Prostate gland (tissue), 2 donors: ENCODE data around the gene EXTL2. TPM values are rescaled to one million over a fixed set of nuclear protein-coding genes. Genes with fewer than 3 reads are reported as not detected.
"Not testable (repeated sequence)": the region's sequence is repeated elsewhere in the genome, so short reads cannot be mapped to it uniquely, and the experiment has no call there.

Experiments
- DNase-seq: peaks from one replicate; pipeline ENCODE4 v3.0.0-alpha.2; 2019; ENCODE audit warnings: low spot score
- H3K27ac ChIP-seq, 2 donors: fragments of 200-600 bp; sonication (generic); 2 replicates each; pipeline ENCODE4 v1.5.1; 2017 to 2019
- H3K27me3 ChIP-seq: fragments of 200-600 bp; sonication (generic); replicated peaks from 2 replicates; pipeline ENCODE4 v1.5.1; 2019; ENCODE audit not compliant: insufficient read depth
- H3K36me3 ChIP-seq, 2 donors: fragments of 200-600 bp; sonication (generic); 1 replicate in 1 of 2; 2 replicates in 1 of 2; pipeline versions ENCODE4 v1.5.1 to v1.8.1; 2017 to 2019
- H3K4me1 ChIP-seq: fragments of 200-600 bp; sonication (generic); replicated peaks from 2 replicates; pipeline ENCODE4 v1.5.1; 2019
- H3K4me3 ChIP-seq, 2 donors: fragments of 200-600 bp; sonication (generic); 2 replicates each; pipeline ENCODE4 v1.5.1; 2017 to 2019
- H3K9me3 ChIP-seq: fragments of 200-600 bp; sonication (generic); 2 replicates; pipeline ENCODE4 v1.5.1; 2017
- POLR2A ChIP-seq: fragments of 450-650 bp; IDR thresholded peaks from one replicate; pipeline ENCODE4 v1.6.1; 2016; ENCODE audit warnings: antibody characterized with exemption, mild to moderate bottlenecking
- POLR2AphosphoS5 ChIP-seq: sonication (generic); formaldehyde crosslinking; IDR thresholded peaks from one replicate; pipeline ENCODE4 v1.6.1; 2017; ENCODE audit warnings: antibody characterized with exemption
- WGBS: methylation state at CpG from one replicate; pipeline ENCODE4 v1.1.5; 2018; 5-methylcytosine and 5-hydroxymethylcytosine counted together
- intact Hi-C: fragments of 100-400 bp; cut with DNase I; formaldehyde crosslinking; loops from one replicate; pipeline ENCODE4 v1.14.2; 2022
- total RNA-seq, 2 donors: library from RNA; depleted of rRNA; stranded (reverse); fragments of >200 nt; gene quantifications; one replicate each; pipeline ENCODE4 v1.1.0, GENCODE V29; 2016
- TF ChIP-seq, protein P1 (sequence below), 4 experiments: fragments of 200-600 bp in 2 of 4; fragments of 450-650 bp in 2 of 4; sonication (generic) in 2 of 4; IDR thresholded peaks; 1 replicate in 3 of 4; 2 replicates in 1 of 4; pipeline ENCODE4 v1.5.1; 2016 to 2019; ENCODE audit warnings: antibody characterized with exemption in 4 of 4, mild to moderate bottlenecking in 2 of 4, moderate library complexity in 2 of 4

The EXTL2 gene
- total RNA-seq, 2 donors from 2014 or later, result 11.8 to 17.5 TPM

DNA sequence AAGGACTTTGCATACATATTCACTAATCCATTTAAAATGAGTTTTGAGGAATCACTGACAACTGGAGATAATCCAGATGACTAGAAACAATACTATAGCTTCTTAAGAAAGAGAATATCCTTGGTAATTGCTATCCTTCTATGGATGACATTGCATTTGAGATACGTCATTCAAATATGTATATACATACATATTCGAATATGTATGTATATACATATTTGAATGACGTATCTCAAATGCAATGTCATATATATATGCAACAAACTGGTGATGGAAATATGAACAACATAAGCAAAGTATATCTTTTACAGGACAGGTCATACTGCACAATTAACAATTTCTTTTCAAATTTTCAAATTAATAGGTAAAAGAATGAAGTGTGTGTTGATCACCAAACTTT, 41.7 kb downstream of the EXTL2 start:
- Histone ChIP-seq H3K36me3 (no peaks in the 10 kb centered on the region), H3K27me3 (no peaks in the 10 kb centered on the region), H3K9me3 (no peaks in the 10 kb centered on the region), H3K27ac (no peak overlapping the region), H3K4me1 (no peaks in the 10 kb centered on the region), H3K4me3 (no peak overlapping the region)
- intact Hi-C loops, result no loop called here
- no peak for DNase-seq
- 94% methylated on average over 3 of the region's 3 CpGs for WGBS
- TF ChIP-seq, protein P1, sequence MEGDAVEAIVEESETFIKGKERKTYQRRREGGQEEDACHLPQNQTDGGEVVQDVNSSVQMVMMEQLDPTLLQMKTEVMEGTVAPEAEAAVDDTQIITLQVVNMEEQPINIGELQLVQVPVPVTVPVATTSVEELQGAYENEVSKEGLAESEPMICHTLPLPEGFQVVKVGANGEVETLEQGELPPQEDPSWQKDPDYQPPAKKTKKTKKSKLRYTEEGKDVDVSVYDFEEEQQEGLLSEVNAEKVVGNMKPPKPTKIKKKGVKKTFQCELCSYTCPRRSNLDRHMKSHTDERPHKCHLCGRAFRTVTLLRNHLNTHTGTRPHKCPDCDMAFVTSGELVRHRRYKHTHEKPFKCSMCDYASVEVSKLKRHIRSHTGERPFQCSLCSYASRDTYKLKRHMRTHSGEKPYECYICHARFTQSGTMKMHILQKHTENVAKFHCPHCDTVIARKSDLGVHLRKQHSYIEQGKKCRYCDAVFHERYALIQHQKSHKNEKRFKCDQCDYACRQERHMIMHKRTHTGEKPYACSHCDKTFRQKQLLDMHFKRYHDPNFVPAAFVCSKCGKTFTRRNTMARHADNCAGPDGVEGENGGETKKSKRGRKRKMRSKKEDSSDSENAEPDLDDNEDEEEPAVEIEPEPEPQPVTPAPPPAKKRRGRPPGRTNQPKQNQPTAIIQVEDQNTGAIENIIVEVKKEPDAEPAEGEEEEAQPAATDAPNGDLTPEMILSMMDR (IDR thresholded peaks at IDR 0.05), result no peak
- TF ChIP-seq POLR2AphosphoS5, result no peak

DNA sequence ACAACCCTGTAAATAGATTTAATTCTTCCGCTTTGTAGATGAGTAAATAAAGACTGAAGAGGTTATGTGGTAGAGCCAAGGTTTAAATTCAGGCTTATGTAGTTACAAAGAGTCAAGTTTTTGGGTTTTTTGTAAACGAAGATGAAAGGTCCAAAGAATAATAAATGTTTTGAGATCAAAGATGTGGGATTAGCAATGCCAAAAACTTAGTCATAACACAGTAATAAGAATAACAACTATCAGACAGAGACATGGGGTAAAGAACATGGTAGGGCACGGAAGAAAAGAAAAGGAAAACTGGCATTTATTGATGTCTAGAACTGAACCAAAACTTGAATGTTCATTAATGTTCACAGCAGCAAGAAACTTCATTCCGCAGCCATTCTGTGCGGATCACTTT, 42.9 kb downstream of the EXTL2 start:
- WGBS, result 77% methylated on average over 5 of the region's 5 CpGs
- no peak for TF ChIP-seq POLR2AphosphoS5
- TF ChIP-seq, protein P1 (IDR thresholded peaks at IDR 0.05), result no peak
- Histone ChIP-seq H3K27me3 (no peaks in the 10 kb centered on the region), H3K4me3 (no peak overlapping the region), H3K9me3 (no peaks in the 10 kb centered on the region), H3K4me1 (no peaks in the 10 kb centered on the region), H3K27ac (no peak overlapping the region), H3K36me3 (no peaks in the 10 kb centered on the region)
- DNase-seq, result no peak
- intact Hi-C loops, result no loop called here

DNA sequence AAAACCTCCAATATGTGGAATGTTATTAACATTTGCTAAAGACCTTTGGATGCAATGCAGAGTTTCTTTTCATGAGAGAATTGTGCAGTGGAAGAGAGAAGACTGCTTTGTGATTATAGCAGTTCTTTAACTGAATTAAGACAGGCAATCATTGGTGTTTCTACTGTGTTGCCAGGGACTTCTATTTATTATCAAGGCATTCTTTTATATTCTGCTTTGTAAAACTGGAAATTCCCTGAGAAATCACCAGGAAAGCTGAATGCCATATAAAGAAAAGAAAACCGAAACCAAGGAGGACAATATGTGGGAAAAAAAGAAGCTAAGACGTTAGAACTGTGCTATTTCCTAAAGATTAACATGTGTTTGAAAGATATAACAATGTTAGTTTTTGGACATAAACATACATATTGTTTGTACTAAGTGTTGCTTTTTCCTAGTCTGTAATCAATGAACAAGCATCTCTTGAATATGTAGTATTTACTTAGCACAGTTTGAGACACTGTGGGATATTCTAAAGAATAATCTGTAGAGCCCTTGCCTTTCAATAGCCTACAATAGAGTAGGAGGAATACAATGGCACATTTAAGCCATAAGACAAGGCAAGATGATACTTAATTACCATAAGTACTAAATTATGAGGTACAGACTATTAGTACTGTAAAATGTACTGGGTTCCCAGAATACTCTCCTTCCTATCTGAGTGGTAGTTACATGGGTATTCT, 47.1 kb downstream of the EXTL2 start:
- TF ChIP-seq POLR2A (no peak), POLR2AphosphoS5 (no peak)
- TF ChIP-seq, protein P1 (IDR thresholded peaks at IDR 0.05), result no peak
- H3K9me3 ChIP-seq, result no peaks in the 10 kb centered on the region
- no peaks in the 10 kb centered on the region for H3K4me1 ChIP-seq
- no peak for DNase-seq
- no peak overlapping the region for H3K27ac ChIP-seq
- no peaks in the 10 kb centered on the region for H3K27me3 ChIP-seq
- WGBS, result 21% methylated on average over 2 of the region's 2 CpGs
- intact Hi-C loops, result no loop called here
- H3K4me3 ChIP-seq, result no peak overlapping the region
- no peaks in the 10 kb centered on the region for H3K36me3 ChIP-seq

DNA sequence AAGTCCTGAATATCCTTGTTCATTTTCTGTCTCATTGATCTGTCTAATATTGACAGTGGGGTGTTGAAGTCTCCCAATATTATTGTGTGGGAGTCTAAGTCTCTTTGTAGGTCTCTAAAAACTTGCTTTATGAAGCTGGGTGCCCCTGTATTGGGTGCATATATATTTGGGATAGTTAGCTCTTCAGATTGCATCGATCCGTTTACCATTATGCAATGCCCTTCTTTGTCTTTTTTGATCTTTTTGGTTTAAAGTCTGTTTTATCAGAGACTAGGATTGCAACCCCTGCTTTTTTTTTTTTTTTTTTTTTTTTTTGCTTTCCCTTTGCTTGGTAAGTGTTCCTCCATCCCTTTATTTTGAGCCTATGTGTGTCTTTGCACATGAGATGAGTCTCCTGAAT, 51.5 kb downstream of the EXTL2 start:
- H3K27me3 ChIP-seq, H3K36me3 ChIP-seq, DNase-seq, intact Hi-C loops, H3K9me3 ChIP-seq, H3K4me3 ChIP-seq, H3K4me1 ChIP-seq, H3K27ac ChIP-seq: not testable (repeated sequence)
- WGBS, result 91% methylated on average over 2 of the region's 2 CpGs

DNA sequence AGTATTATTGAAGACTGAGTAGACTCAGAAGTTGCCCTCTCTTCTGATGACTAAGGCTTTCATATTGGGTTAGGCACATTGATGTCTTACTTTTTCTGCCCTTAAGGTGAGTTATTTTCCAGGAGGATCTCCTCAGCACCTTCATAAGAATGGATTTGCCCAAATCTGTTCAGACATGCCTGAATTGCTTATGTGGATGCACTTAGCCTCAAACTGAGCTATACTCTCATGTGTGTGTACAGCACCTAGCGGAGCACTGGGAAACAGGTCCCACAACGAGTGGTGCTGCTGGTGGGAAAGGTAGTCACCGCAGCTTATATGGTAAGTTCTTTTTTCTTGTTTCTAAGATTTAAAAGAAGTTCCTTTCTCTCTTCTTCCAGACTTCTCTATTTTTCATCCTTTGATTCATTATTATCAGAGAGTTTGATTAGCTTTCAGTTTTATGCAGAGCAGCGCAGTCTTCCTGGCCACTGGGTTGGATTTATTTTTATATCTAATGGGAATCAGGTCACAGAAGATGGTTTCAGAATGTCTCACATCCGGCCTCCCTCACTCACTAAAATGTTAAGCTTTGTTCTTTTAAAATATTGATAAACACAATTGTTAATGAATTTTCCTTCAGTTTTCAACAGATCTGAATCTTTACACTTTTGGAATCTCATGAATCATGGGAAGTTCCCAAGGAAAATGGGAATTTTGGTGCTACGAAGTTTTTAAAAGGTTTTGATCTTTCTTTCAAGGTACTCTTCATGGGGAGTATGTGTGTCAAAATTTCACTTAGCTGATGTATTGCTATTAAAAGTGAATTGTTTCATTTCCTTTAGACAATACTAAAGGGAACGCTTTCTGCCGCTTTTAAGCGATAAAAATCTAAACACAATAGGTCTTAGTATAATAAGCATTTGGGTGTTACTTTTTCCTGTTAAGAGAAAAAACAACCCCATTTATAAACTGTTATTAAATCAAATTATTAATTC, 58.5 kb downstream of the EXTL2 start:
- no peak overlapping the region for H3K27ac ChIP-seq
- no peaks in the 10 kb centered on the region for H3K36me3 ChIP-seq
- H3K27me3 ChIP-seq, result no peaks in the 10 kb centered on the region
- no peaks in the 10 kb centered on the region for H3K9me3 ChIP-seq
- intact Hi-C loops, result no loop called here
- DNase-seq, result no peak
- no peaks in the 10 kb centered on the region for H3K4me1 ChIP-seq
- TF ChIP-seq, protein P1 (IDR thresholded peaks at IDR 0.05), result no peak
- no peak for TF ChIP-seq POLR2A
- no peak for TF ChIP-seq POLR2AphosphoS5
- WGBS, result 81% methylated on average over 9 of the region's 9 CpGs
- no peak overlapping the region for H3K4me3 ChIP-seq
